HCT116 (cell line): ENCODE measurements around the gene SRL. TPM values are rescaled to one million over a fixed set of nuclear protein-coding genes. Genes with fewer than 3 reads are reported as not detected.

ENCODE experiments used
- ATAC-seq: fragments of 200-7000 bp; cut with Tn5 transposase; 2 replicates; pipeline ENCODE4 v1.9.1; 2020; ENCODE audit warnings: mild to moderate bottlenecking, moderate library complexity
- BruUV-seq: library from RNA; stranded (reverse); fragments of 400-500 nt; replicated peaks from 2 replicates; lab custom pipeline; 2021; lab: Mats Ljungman, UMichigan
- CTCF ChIA-PET: fragments of 300-600 bp; sonication (Branson Sonifier 250); formaldehyde crosslinking; loops from one replicate; lab custom pipeline; 2021; ENCODE audit warnings: antibody characterized with exemption; lab: Charles Lee
- POLR2A ChIA-PET: fragments of 300-600, 350-600 bp; sonication (Branson Sonifier 250); formaldehyde crosslinking; loops from one replicate; lab custom pipeline; 2021; ENCODE audit warnings: antibody characterized with exemption; lab: Charles Lee
- RAD21 ChIA-PET, 2 experiments: fragments of 300-600 bp; sonication (Branson Sonifier 250); formaldehyde crosslinking; loops; one replicate each; lab custom pipeline; 2023; ENCODE audit warnings: low total read pairs in 2 of 2; ENCODE audit not compliant: uncharacterized antibody in 2 of 2, unreplicated experiment in 2 of 2, low non-redundant PET in 1 of 2; lab: Charles Lee
- DNase-seq: peaks from one replicate; pipeline ENCODE4 v3.0.0-alpha.2; 2010; ENCODE audit warnings: low read depth, low spot score
- H2AFZ ChIP-seq: fragments of 200-600 bp; shearing (Covaris generic), sonication (generic); 2 replicates; pipeline ENCODE4 v1.6.1; 2017; ENCODE audit warnings: low read depth, mixed run types, mixed read lengths, antibody characterized with exemption, low read length; ENCODE audit not compliant: poor library complexity, severe bottlenecking
- H3K27ac ChIP-seq: 2 replicates; pipeline ENCODE4 v1.5.1; 2012; ENCODE audit warnings: low read depth, low read length
- H3K27me3 ChIP-seq: fragments of 200-600 bp; sonication (generic); 2 replicates; pipeline ENCODE4 v1.6.1; 2016; ENCODE audit warnings: mixed run types, low read length, mixed read lengths; ENCODE audit not compliant: insufficient read depth
- H3K36me3 ChIP-seq, 2 experiments: fragments of 200-500 bp in 1 of 2; fragments of 200-600 bp in 1 of 2; sonication (Bioruptor generic) in 1 of 2; sonication (generic) in 1 of 2; 2 replicates each; pipeline versions ENCODE4 v1.5.1 to v1.6.1; 2014 to 2016; ENCODE audit warnings: low read length in 2 of 2, inconsistent platforms in 1 of 2, mixed read lengths in 1 of 2, mixed run types in 1 of 2; ENCODE audit not compliant: insufficient read depth in 2 of 2, control insufficient read depth in 1 of 2
- H3K4me1 ChIP-seq, 2 experiments: fragments of 200-600 bp in 1 of 2; sonication (generic) in 1 of 2; 2 replicates each; pipeline versions ENCODE4 v1.5.1 to v1.6.1; 2012 to 2017; ENCODE audit warnings: low read length in 2 of 2, inconsistent platforms in 1 of 2, mild to moderate bottlenecking in 1 of 2, mixed read lengths in 1 of 2, mixed run types in 1 of 2, moderate library complexity in 1 of 2; ENCODE audit not compliant: insufficient read depth in 2 of 2, control insufficient read depth in 1 of 2
- H3K4me2 ChIP-seq: fragments of 200-600 bp; sonication (generic); 2 replicates; pipeline ENCODE4 v1.6.1; 2017; ENCODE audit warnings: mixed run types, low read length, mixed read lengths
- H3K4me3 ChIP-seq, 2 experiments: fragments of 200-600 bp in 1 of 2; sonication (generic) in 1 of 2; replicated peaks in 1 of 2; 2 replicates each; pipeline ENCODE4 v1.5.1; 2011 to 2016; ENCODE audit warnings: low read length in 2 of 2, control low read depth in 1 of 2, low read depth in 1 of 2, mild to moderate bottlenecking in 1 of 2, mixed read lengths in 1 of 2, mixed run types in 1 of 2
- H3K79me2 ChIP-seq: fragments of 200-600 bp; sonication (generic); 2 replicates; pipeline ENCODE4 v1.6.1; 2017; ENCODE audit warnings: mild to moderate bottlenecking, mixed run types, low read length, moderate library complexity, mixed read lengths; ENCODE audit not compliant: insufficient read depth
- H3K9ac ChIP-seq: fragments of 200-600 bp; sonication (generic); 2 replicates; pipeline ENCODE4 v1.6.1; 2016; ENCODE audit warnings: low read length, mixed read lengths
- H3K9me2 ChIP-seq: fragments of 200-600 bp; sonication (generic), shearing (Covaris generic); 2 replicates; pipeline ENCODE4 v1.6.1; 2017; ENCODE audit warnings: mixed run types, mild to moderate bottlenecking, moderate library complexity; ENCODE audit not compliant: insufficient read depth
- H3K9me3 ChIP-seq, 2 experiments: fragments of 200-500 bp in 1 of 2; fragments of 200-600 bp in 1 of 2; sonication (Bioruptor generic) in 1 of 2; sonication (generic) in 1 of 2; 2 replicates each; pipeline ENCODE4 v1.6.1; 2014 to 2017; ENCODE audit warnings: low read length in 2 of 2, mixed read lengths in 2 of 2, inconsistent platforms in 1 of 2, low read depth in 1 of 2, mild to moderate bottlenecking in 1 of 2, mixed run types in 1 of 2, moderate library complexity in 1 of 2; ENCODE audit not compliant: control insufficient read depth in 1 of 2, insufficient read depth in 1 of 2
- H4K20me1 ChIP-seq: fragments of 200-600 bp; sonication (generic), shearing (Covaris generic); 2 replicates; pipeline ENCODE4 v1.6.1; 2017; ENCODE audit warnings: mixed run types, mild to moderate bottlenecking, moderate library complexity; ENCODE audit not compliant: insufficient read depth
- EGR1 ChIP-seq: IDR thresholded peaks from 2 replicates; pipeline ENCODE4 v1.6.1; 2012; ENCODE audit warnings: low read depth
- ELF1 ChIP-seq: IDR thresholded peaks from 2 replicates; pipeline ENCODE4 v1.6.1; 2012; ENCODE audit warnings: low read depth, borderline replicate concordance
- EZH2 ChIP-seq: fragments of 200-600 bp; sonication (generic); IDR thresholded peaks from 2 replicates; pipeline ENCODE4 v1.6.1; 2017; ENCODE audit warnings: antibody characterized with exemption, mixed run types
- POLR2AphosphoS5 ChIP-seq: IDR thresholded peaks from 2 replicates; pipeline ENCODE4 v1.6.1; 2011; ENCODE audit warnings: mild to moderate bottlenecking, low read depth, low read length, moderate library complexity
- RAD21 ChIP-seq: IDR thresholded peaks from 2 replicates; pipeline ENCODE4 v1.6.1; 2012; ENCODE audit warnings: low read depth, mild to moderate bottlenecking
- SP1 ChIP-seq: IDR thresholded peaks from 2 replicates; pipeline ENCODE4 v1.6.1; 2012; ENCODE audit warnings: low read depth
- YY1 ChIP-seq: IDR thresholded peaks from 2 replicates; pipeline ENCODE4 v1.6.1; 2011; ENCODE audit warnings: low read length, low read depth, moderate library complexity, mild to moderate bottlenecking; ENCODE audit not compliant: insufficient replicate concordance; ENCODE audit errors: extremely low read depth
- intact Hi-C: fragments of 100-400 bp; cut with micrococcal nuclease; formaldehyde crosslinking; loops from 2 replicates; pipeline ENCODE4 v1.10.0; 2022
- total RNA-seq: library from RNA; stranded (reverse); gene quantifications from one replicate; pipeline ENCODE4 v1.2.1, GENCODE V29; 2021; ENCODE audit not compliant: unreplicated experiment
- TF ChIP-seq, protein P1 (sequence below): IDR thresholded peaks from 2 replicates; pipeline ENCODE4 v1.6.1; 2011; ENCODE audit warnings: mild to moderate bottlenecking, low read length, moderate library complexity; ENCODE audit not compliant: insufficient replicate concordance; ENCODE audit errors: extremely low read depth

Gene SRL
- total RNA-seq, 1 experiment from 2014 or later = not detected

DNA sequence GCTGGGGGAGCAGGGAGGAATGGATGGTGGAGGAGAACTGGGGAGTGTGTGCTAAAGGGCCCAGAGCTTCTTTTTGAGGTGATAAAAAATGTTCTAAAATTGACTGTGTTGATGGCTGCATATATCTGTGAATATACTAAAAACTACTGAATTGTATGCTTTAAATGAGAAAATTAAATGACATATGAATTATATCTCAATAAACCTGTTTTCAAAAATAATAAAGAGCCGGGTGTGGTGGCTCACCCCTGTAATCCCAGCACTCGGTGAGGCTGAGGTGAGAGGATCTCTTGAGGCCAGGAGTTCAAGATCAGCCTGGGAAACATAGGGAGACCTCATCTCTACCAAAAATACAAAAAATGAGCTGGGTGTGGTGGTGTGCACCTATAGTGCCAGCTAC, 16.8 kb downstream of the SRL start:
- Histone ChIP-seq H3K79me2 (no peaks in the 10 kb centered on the region), H3K27ac (no peak overlapping the region), H4K20me1 (no peaks in the 10 kb centered on the region), H3K4me1 (no peaks in the 10 kb centered on the region), H3K27me3 (no peaks in the 10 kb centered on the region), H2AFZ (no peak overlapping the region), H3K36me3 (no peaks in the 10 kb centered on the region), H3K4me2 (no peak overlapping the region), H3K9me3 (no peaks in the 10 kb centered on the region), H3K4me3 (no peak overlapping the region), H3K9me2 (no peaks in the 10 kb centered on the region; the same call in 1 of the 2 replicates), H3K9ac (no peak overlapping the region)
- no peak for ATAC-seq
- no TSS peak for BruUV-seq
- ChIA-PET RAD21 (no interaction called here), POLR2A (no interaction called here), CTCF (no interaction called here)
- TF ChIP-seq EZH2 (no peak), POLR2AphosphoS5 (no peak), RAD21 (no peak), SP1 (no peak), EGR1 (no peak), ELF1 (no peak), YY1 (no peak)
- TF ChIP-seq, protein P1, sequence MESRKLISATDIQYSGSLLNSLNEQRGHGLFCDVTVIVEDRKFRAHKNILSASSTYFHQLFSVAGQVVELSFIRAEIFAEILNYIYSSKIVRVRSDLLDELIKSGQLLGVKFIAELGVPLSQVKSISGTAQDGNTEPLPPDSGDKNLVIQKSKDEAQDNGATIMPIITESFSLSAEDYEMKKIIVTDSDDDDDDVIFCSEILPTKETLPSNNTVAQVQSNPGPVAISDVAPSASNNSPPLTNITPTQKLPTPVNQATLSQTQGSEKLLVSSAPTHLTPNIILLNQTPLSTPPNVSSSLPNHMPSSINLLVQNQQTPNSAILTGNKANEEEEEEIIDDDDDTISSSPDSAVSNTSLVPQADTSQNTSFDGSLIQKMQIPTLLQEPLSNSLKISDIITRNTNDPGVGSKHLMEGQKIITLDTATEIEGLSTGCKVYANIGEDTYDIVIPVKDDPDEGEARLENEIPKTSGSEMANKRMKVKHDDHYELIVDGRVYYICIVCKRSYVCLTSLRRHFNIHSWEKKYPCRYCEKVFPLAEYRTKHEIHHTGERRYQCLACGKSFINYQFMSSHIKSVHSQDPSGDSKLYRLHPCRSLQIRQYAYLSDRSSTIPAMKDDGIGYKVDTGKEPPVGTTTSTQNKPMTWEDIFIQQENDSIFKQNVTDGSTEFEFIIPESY = no peak
- no peak for DNase-seq
- intact Hi-C loops = no loop called here
